ENCODE results near the gene THAP9. TPM values are rescaled to one million over a fixed set of nuclear protein-coding genes. Genes with fewer than 3 reads are reported as not detected.

THAP9 gene
- total RNA-seq, 4 donors from 2014 or later: 2.2 to 8.4 (median 5.5) TPM

DNA sequence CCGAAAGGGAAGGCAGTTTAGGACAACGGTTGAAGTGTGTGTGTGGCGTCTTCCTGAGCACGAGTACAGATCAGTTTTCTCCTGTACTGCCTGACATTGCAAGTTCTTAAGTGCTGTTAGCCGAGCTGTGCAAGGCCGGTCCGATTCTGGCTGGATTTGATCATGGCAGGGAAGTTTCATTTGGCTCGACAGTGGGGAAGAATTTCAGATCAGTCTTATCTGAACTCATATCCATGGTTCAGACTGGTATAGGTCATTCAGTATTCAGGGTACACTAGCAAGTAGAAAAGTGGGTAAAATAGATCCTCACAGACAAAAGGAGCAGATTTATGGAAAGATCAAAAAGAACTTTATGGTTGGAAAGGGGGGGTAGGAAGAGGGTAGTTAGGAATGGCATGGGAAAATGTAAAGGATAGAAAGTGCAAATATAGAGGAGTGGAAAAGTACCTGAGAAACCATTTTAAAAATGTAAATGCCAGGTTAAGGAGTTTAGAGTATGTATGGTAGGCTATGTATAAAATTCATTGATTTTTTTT is 716 bp downstream of the THAP9 start:
- no peaks in the 10 kb centered on the region for H3K9me3 ChIP-seq
- no peak for DNase-seq (ENCODE audit: low spot score in 2 of 2)
- peak overlapping the region; percentile 69 to 85 (median 78) for H3K4me3 ChIP-seq
- no peaks in the 10 kb centered on the region for H3K27me3 ChIP-seq
- H3K36me3 ChIP-seq: peaks cover 0 to 16% (median 0%) of the 10 kb centered on the region in 3 donors
- peaks cover 4 to 44% (median 17%) of the 10 kb centered on the region in 4 donors for H3K4me1 ChIP-seq
- TF ChIP-seq EP300 (IDR thresholded peaks at IDR 0.05) (no peak), POLR2A (IDR thresholded peaks at IDR 0.05) (no peak)
- TF ChIP-seq, protein P1, sequence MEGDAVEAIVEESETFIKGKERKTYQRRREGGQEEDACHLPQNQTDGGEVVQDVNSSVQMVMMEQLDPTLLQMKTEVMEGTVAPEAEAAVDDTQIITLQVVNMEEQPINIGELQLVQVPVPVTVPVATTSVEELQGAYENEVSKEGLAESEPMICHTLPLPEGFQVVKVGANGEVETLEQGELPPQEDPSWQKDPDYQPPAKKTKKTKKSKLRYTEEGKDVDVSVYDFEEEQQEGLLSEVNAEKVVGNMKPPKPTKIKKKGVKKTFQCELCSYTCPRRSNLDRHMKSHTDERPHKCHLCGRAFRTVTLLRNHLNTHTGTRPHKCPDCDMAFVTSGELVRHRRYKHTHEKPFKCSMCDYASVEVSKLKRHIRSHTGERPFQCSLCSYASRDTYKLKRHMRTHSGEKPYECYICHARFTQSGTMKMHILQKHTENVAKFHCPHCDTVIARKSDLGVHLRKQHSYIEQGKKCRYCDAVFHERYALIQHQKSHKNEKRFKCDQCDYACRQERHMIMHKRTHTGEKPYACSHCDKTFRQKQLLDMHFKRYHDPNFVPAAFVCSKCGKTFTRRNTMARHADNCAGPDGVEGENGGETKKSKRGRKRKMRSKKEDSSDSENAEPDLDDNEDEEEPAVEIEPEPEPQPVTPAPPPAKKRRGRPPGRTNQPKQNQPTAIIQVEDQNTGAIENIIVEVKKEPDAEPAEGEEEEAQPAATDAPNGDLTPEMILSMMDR (IDR thresholded peaks at IDR 0.05): no peak
- WGBS, 2 donors: 0 to 1% methylated on average over 8 of the region's 8 CpGs
- H3K27ac ChIP-seq: peak overlapping the region; percentile 97 to 100 (median 99)

DNA sequence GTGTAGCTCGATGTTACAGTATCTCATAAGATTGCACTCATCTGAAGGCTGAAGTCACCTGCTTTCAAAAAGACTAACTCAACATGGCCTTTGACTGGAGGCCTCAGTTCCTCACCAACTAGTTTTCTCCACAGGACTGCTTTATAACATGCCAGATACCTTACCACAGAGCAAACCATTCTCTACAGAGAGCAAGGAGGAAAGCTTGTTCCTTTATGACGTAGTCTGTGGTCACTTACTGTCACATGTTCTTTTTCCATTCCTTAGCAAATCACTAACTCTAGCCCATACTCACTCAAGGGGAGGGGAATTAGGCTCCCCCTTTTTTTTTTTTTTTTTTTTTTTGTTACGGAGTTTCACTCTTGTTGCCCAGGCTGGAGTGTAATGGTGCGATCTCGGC is 3.2 kb downstream of the THAP9 start:
- no peak for DNase-seq (ENCODE audit: low spot score in 2 of 2)
- Histone ChIP-seq H3K27me3 (no peaks in the 10 kb centered on the region), H3K36me3 (peaks cover 0 to 25% (median 0%) of the 10 kb centered on the region in 3 donors), H3K27ac (no peak overlapping the region), H3K4me1 (peaks cover 0 to 19% (median 2%) of the 10 kb centered on the region in 4 donors), H3K9me3 (no peaks in the 10 kb centered on the region), H3K4me3 (no peak overlapping the region)
- no peak for TF ChIP-seq POLR2A (IDR thresholded peaks at IDR 0.05)
- TF ChIP-seq, protein P1 (IDR thresholded peaks at IDR 0.05): no peak
- no peak for TF ChIP-seq EP300 (IDR thresholded peaks at IDR 0.05)
- WGBS, 2 donors: 91 to 95% methylated on average over 5 of the region's 5 CpGs

DNA sequence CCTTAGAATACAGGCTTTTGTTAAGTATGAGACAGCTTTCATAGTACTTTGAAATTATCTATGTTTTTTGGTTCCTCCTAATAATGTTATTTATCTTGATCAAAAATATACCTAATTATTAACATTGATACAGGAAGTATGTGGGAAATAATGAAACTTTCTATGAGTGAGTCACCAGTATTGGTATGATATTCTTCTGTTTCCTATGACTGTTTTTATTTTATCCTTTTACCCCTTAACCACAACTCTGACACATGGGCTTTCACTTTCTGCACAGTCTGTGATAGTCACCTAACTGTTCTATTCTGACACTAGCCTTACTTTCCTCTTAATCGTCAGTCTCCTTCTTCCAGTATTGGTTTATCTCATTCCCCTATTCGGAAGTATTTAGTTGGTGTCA is 4.7 kb downstream of the THAP9 start:
- Histone ChIP-seq H3K4me1 (peaks cover 0 to 9% (median 0%) of the 10 kb centered on the region in 4 donors), H3K4me3 (no peak overlapping the region), H3K27ac (no peak overlapping the region), H3K9me3 (no peaks in the 10 kb centered on the region), H3K36me3 (peaks cover 0 to 29% (median 0%) of the 10 kb centered on the region in 3 donors), H3K27me3 (no peaks in the 10 kb centered on the region)
- DNase-seq (ENCODE audit: low spot score in 2 of 2): no peak
- WGBS, 2 donors: 84 to 87% methylated on average over 2 of the region's 2 CpGs
- TF ChIP-seq, protein P1 (IDR thresholded peaks at IDR 0.05): no peak
- TF ChIP-seq POLR2A (IDR thresholded peaks at IDR 0.05) (no peak), EP300 (IDR thresholded peaks at IDR 0.05) (no peak)

DNA sequence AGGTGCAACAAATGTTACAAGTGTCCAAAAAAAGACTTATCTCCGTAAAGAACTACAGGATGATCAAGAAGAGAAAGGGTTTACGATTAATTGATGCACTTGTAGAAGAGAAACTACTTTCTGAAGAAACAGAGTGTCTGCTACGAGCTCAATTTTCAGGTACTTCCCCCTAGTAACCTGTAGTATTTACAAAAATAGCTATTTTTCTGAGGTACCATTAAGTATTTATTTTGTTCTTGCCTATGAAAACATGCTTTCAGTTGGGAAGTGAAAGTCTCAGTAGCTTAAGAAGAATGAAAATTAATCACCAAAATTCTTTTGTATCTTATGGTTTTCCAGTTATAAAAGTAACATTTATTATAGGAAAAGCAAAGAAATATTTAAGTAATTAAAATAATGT is 5.9 kb downstream of the THAP9 start:
- Histone ChIP-seq H3K4me3 (no peak overlapping the region), H3K36me3 (peaks cover 0 to 39% (median 0%) of the 10 kb centered on the region in 3 donors), H3K27ac (no peak overlapping the region), H3K27me3 (no peaks in the 10 kb centered on the region), H3K9me3 (no peaks in the 10 kb centered on the region), H3K4me1 (peaks cover 0 to 9% (median 0%) of the 10 kb centered on the region in 4 donors)
- WGBS, 2 donors: 94 to 95% methylated on average over 3 of the region's 3 CpGs
- DNase-seq (ENCODE audit: low spot score in 2 of 2): no peak
- TF ChIP-seq EP300 (IDR thresholded peaks at IDR 0.05) (no peak), POLR2A (IDR thresholded peaks at IDR 0.05) (no peak)
- TF ChIP-seq, protein P1 (IDR thresholded peaks at IDR 0.05): no peak

DNA sequence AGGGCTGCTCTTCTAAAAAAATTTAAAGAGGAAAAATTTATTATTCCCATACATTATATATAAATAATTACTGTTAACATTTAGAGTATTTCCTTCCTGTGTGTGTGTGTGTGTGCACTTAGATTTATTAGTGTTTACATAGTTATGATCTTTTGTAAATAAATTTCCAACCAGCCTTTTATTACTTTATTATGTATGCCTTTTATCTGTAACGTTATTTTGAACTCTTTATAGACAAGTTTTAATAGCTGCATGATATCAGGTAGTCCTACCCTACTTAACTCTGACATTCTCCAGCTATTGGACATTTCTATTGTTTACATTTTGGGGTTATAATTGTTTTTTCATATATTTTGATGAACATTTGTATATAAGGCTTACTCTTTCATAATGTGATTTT is 8.8 kb downstream of the THAP9 start:
- TF ChIP-seq, protein P1 (IDR thresholded peaks at IDR 0.05): no peak
- TF ChIP-seq POLR2A (IDR thresholded peaks at IDR 0.05): no peak
- no peaks in the 10 kb centered on the region for H3K9me3 ChIP-seq
- DNase-seq (ENCODE audit: low spot score in 2 of 2): no peak
- no peaks in the 10 kb centered on the region for H3K4me1 ChIP-seq
- no peak overlapping the region for H3K27ac ChIP-seq
- 77 to 95% methylated on average over 1 of the region's 1 CpG for WGBS, 2 donors
- H3K27me3 ChIP-seq: no peaks in the 10 kb centered on the region
- H3K4me3 ChIP-seq: no peak overlapping the region
- H3K36me3 ChIP-seq: peaks cover 0 to 51% (median 0%) of the 10 kb centered on the region in 3 donors
